SH-SY5Y (cell line): ENCODE results near the gene RBPJ.

Experiments used
- GATA2 ChIP-seq: IDR thresholded peaks from 2 replicates; pipeline ENCODE4 v1.6.1; 2011; ENCODE audit warnings: mild to moderate bottlenecking, low read depth, low read length
- GATA3 ChIP-seq: IDR thresholded peaks from 2 replicates; pipeline ENCODE4 v1.6.1; 2011; ENCODE audit warnings: low read depth, mild to moderate bottlenecking, low read length, moderate library complexity

DNA sequence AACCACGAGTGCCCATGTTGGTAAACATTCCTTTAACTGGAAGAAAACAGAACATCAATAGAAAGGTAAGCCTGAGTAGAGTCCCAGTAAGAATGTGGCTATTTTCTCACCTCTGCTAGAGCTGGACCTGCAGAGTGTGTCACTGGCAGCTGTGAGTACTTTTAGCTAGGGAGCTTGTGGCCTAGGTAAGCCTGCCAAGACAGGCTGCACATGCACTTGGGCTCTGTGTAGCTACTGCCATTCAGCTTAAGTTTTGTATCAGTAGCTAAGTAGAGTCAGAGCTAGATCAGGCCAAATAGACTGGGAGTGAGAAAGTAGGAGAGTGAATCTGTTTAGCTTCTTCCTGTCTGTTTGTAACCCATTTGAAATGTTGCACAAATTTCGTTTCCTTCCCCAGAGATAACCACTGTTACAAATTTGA, 35.3 kb downstream of the RBPJ start:
- TF ChIP-seq GATA2 = no peak
- TF ChIP-seq GATA3 = no peak
